Epithelial cell of esophagus (primary cell): Measurements from ENCODE around the gene CFAP251.
A peak's percentile ranks its signal among the peaks of the same experiment; 100 is the strongest.
"Not testable (repeated sequence)": the region's sequence is repeated elsewhere in the genome, so short reads cannot be mapped to it uniquely, and the experiment has no call there.

Source experiments
- DNase-seq: peaks from one replicate; pipeline ENCODE4 v3.0.0; 2010; ENCODE audit warnings: low read depth
- H3K4me3 ChIP-seq: 2 replicates; pipeline ENCODE4 v1.5.1; 2011; ENCODE audit warnings: mild to moderate bottlenecking, low read length, control low read depth
- TF ChIP-seq, protein P1 (sequence below): IDR thresholded peaks from 2 replicates; pipeline ENCODE4 v1.5.1; 2011; ENCODE audit warnings: low read depth, mild to moderate bottlenecking, low read length, control low read depth, inconsistent platforms; ENCODE audit not compliant: insufficient read depth; ENCODE audit errors: missing control alignments

Gene CFAP251

DNA sequence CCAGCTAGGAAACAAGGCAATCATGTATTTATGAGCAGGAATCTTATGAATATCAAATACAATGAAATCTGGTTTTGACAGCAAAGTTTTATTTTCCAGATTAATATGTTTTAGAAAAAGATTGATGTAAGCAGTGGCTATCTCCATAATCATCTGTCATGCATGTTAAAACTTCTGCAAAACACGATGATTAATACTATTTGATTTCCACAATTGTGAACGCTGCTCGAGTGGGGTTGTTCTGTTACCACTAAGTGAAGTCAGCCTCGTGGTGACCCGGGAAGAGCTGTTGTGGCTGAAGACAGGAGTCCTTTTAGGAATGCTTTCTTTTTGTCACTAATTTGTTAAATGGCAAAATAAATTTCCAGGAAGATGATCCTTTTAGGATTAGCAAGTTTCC, 9.4 kb downstream of the CFAP251 start:
- DNase-seq = no peak
- TF ChIP-seq, protein P1, sequence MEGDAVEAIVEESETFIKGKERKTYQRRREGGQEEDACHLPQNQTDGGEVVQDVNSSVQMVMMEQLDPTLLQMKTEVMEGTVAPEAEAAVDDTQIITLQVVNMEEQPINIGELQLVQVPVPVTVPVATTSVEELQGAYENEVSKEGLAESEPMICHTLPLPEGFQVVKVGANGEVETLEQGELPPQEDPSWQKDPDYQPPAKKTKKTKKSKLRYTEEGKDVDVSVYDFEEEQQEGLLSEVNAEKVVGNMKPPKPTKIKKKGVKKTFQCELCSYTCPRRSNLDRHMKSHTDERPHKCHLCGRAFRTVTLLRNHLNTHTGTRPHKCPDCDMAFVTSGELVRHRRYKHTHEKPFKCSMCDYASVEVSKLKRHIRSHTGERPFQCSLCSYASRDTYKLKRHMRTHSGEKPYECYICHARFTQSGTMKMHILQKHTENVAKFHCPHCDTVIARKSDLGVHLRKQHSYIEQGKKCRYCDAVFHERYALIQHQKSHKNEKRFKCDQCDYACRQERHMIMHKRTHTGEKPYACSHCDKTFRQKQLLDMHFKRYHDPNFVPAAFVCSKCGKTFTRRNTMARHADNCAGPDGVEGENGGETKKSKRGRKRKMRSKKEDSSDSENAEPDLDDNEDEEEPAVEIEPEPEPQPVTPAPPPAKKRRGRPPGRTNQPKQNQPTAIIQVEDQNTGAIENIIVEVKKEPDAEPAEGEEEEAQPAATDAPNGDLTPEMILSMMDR = no peak
- no peak overlapping the region for H3K4me3 ChIP-seq

GRCh38 chr12:121929545-121929944, 11.2 kb downstream of the CFAP251 start:
- not testable (repeated sequence) for H3K4me3 ChIP-seq

GRCh38 chr12:121930862-121931261, 12.5 kb downstream of the CFAP251 start:
- no peak overlapping the region for H3K4me3 ChIP-seq
- TF ChIP-seq, protein P1 = no peak
- no peak for DNase-seq

More at GRCh38 chr12:121929545-121929944, 11.2 kb downstream of the CFAP251 start:
- DNase-seq = not testable (repeated sequence)

- H3K4me3 ChIP-seq = no peak overlapping the region
- no peak for DNase-seq
- TF ChIP-seq, protein P1 = no peak
Observed at GRCh38 chr12:121932176-121932536, 13.8 kb downstream of the CFAP251 start.

DNA sequence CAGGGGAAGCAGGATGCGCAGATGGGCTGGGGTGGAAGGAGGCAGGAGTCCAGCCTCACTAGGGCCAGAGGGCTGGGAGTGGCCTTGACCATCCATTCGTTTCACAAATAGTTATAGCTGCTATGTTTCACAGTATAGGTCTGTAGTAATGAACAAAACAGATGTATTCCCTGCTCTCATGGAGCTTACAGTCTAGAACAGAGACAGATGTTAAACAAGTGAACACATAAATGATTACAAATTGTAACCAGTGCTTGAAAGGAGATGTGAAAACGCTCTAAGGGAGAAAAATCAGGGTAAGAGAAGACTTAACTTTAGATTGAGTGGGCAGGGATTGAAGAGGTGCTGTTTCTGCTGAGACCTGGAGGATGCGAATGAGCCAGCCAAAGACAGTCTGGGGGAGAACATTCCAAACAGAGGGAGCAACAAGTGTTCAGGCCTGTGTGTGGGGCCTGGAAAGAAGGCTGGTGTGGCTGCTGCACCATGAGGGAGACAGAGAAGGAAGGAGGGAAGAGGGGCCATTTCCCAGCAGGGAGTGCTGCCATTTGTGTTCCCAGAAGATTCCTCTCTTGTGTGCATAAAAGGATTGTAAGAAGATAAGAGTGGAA, 14.6 kb downstream of the CFAP251 start:
- no peak overlapping the region for H3K4me3 ChIP-seq
- no peak for DNase-seq
- TF ChIP-seq, protein P1 = no peak

- no peak overlapping the region for H3K4me3 ChIP-seq
- peak; percentile 56 for DNase-seq
- TF ChIP-seq, protein P1 = peak; percentile 26
Observed at GRCh38 chr12:121933522-121934308, 15.3 kb downstream of the CFAP251 start.

DNA sequence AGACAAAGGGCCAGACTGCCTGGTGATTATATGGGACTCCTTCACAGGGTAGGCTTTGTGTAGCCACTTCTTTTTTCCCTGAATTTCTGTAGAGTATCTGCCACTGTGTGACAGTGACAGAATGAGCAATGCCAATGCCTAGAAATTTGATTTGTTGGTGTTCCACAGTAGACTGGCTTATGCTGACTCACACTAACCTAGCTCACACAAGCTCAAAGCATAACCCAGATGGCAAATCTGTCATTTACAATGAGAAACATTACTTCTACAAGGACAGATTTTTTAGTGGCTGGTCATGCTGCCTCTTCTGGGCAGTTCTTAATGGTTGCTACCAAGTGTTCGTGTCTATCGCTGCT, 15.9 kb downstream of the CFAP251 start:
- TF ChIP-seq, protein P1 = no peak
- DNase-seq = no peak
- H3K4me3 ChIP-seq = no peak overlapping the region
